Mucosa of rectum (tissue), 2 donors: Measurements from ENCODE around the gene SLC25A1.
"Not testable (repeated sequence)": the region's sequence is repeated elsewhere in the genome, so short reads cannot be mapped to it uniquely, and the experiment has no call there.

Experiments used
- H3K27ac ChIP-seq, 2 donors: one replicate each; pipeline ENCODE4 v1.7.0; 2013; ENCODE audit warnings: inconsistent platforms in 2 of 2, low read depth in 2 of 2, low read length in 2 of 2
- H3K27me3 ChIP-seq, 2 donors: one replicate each; pipeline ENCODE4 v1.7.0; 2013; ENCODE audit warnings: low read length in 2 of 2; ENCODE audit not compliant: control insufficient read depth in 2 of 2, insufficient read depth in 2 of 2
- H3K36me3 ChIP-seq, 2 donors: one replicate each; pipeline ENCODE4 v1.7.0; 2013; ENCODE audit warnings: low read length in 2 of 2; ENCODE audit not compliant: control insufficient read depth in 2 of 2, insufficient read depth in 2 of 2
- H3K4me1 ChIP-seq, 2 donors: one replicate each; pipeline ENCODE4 v1.7.0; 2013; ENCODE audit warnings: low read length in 2 of 2, mild to moderate bottlenecking in 1 of 2; ENCODE audit not compliant: control insufficient read depth in 2 of 2, insufficient read depth in 2 of 2
- H3K4me3 ChIP-seq, 2 donors: one replicate each; pipeline ENCODE4 v1.7.0; 2013; ENCODE audit warnings: low read length in 2 of 2
- H3K9ac ChIP-seq, 2 donors: one replicate each; pipeline ENCODE4 v1.7.0; 2013; ENCODE audit warnings: low read length in 2 of 2, low read depth in 1 of 2, mild to moderate bottlenecking in 1 of 2
- H3K9me3 ChIP-seq, 2 donors: one replicate each; pipeline ENCODE4 v1.7.0; 2013; ENCODE audit warnings: low read length in 2 of 2; ENCODE audit not compliant: control insufficient read depth in 2 of 2
- donor health status: healthy.
- donor health status: Normal muscosa, but diverticular disease.

Gene SLC25A1

GRCh38 chr22:19207401-19207808, 28.9 kb upstream of the SLC25A1 start:
- H3K9me3 ChIP-seq = no peaks in the 10 kb centered on the region
- H3K36me3 ChIP-seq = peaks cover 0 to 5% of the 10 kb centered on the region in 2 donors
- no peaks in the 10 kb centered on the region for H3K27me3 ChIP-seq
- H3K4me3 ChIP-seq = no peak overlapping the region
- no peak overlapping the region for H3K27ac ChIP-seq
- H3K9ac ChIP-seq = no peak overlapping the region
- no peaks in the 10 kb centered on the region for H3K4me1 ChIP-seq

GRCh38 chr22:19206287-19206686, 27.8 kb upstream of the SLC25A1 start:
- Histone ChIP-seq H3K27ac (no peak overlapping the region), H3K9me3 (no peaks in the 10 kb centered on the region), H3K36me3 (peaks cover 0 to 5% of the 10 kb centered on the region in 2 donors), H3K4me1 (no peaks in the 10 kb centered on the region), H3K27me3 (no peaks in the 10 kb centered on the region), H3K9ac (no peak overlapping the region), H3K4me3 (no peak overlapping the region)

GRCh38 chr22:19204640-19205039, 26.1 kb upstream of the SLC25A1 start:
- no peak overlapping the region for H3K4me3 ChIP-seq
- no peaks in the 10 kb centered on the region for H3K4me1 ChIP-seq
- H3K36me3 ChIP-seq = no peaks in the 10 kb centered on the region
- H3K27ac ChIP-seq = no peak overlapping the region
- no peaks in the 10 kb centered on the region for H3K9me3 ChIP-seq
- no peak overlapping the region for H3K9ac ChIP-seq
- H3K27me3 ChIP-seq = no peaks in the 10 kb centered on the region

GRCh38 chr22:19203834-19204233, 25.3 kb upstream of the SLC25A1 start:
- Histone ChIP-seq H3K27ac (no peak overlapping the region), H3K27me3 (no peaks in the 10 kb centered on the region), H3K9me3 (no peaks in the 10 kb centered on the region), H3K4me1 (no peaks in the 10 kb centered on the region), H3K36me3 (no peaks in the 10 kb centered on the region), H3K4me3 (no peak overlapping the region), H3K9ac (no peak overlapping the region)

GRCh38 chr22:19202799-19203186, 24.3 kb upstream of the SLC25A1 start:
- H3K36me3 ChIP-seq, H3K4me3 ChIP-seq, H3K9ac ChIP-seq, H3K4me1 ChIP-seq, H3K27ac ChIP-seq, H3K9me3 ChIP-seq, H3K27me3 ChIP-seq: not testable (repeated sequence)

- H3K36me3 ChIP-seq = no peaks in the 10 kb centered on the region
- no peaks in the 10 kb centered on the region for H3K27me3 ChIP-seq
- H3K9me3 ChIP-seq = no peaks in the 10 kb centered on the region
- no peak overlapping the region for H3K4me3 ChIP-seq
- H3K9ac ChIP-seq = no peak overlapping the region
- H3K27ac ChIP-seq = no peak overlapping the region
- no peaks in the 10 kb centered on the region for H3K4me1 ChIP-seq
These were observed 23.6 kb upstream of the SLC25A1 start for GRCh38 chr22:19201869-19202798.

GRCh38 chr22:19201130-19201868, 22.8 kb upstream of the SLC25A1 start:
- H3K36me3 ChIP-seq = no peaks in the 10 kb centered on the region
- H3K9me3 ChIP-seq = no peaks in the 10 kb centered on the region
- no peak overlapping the region for H3K27ac ChIP-seq
- H3K27me3 ChIP-seq = no peaks in the 10 kb centered on the region
- no peak overlapping the region for H3K4me3 ChIP-seq
- no peaks in the 10 kb centered on the region for H3K4me1 ChIP-seq
- no peak overlapping the region for H3K9ac ChIP-seq

GRCh38 chr22:19199479-19199878, 20.9 kb upstream of the SLC25A1 start:
- Histone ChIP-seq H3K9me3 (no peaks in the 10 kb centered on the region), H3K27ac (no peak overlapping the region), H3K4me3 (no peak overlapping the region)

GRCh38 chr22:19197997-19198865, 19.7 kb upstream of the SLC25A1 start:
- H3K9ac ChIP-seq = no peak overlapping the region

More at GRCh38 chr22:19199479-19199878, 20.9 kb upstream of the SLC25A1 start:
- no peaks in the 10 kb centered on the region for H3K27me3 ChIP-seq
- H3K36me3 ChIP-seq = no peaks in the 10 kb centered on the region
- H3K4me1 ChIP-seq = no peaks in the 10 kb centered on the region
- no peak overlapping the region for H3K9ac ChIP-seq

More at GRCh38 chr22:19197997-19198865, 19.7 kb upstream of the SLC25A1 start:
- Histone ChIP-seq H3K27me3 (no peaks in the 10 kb centered on the region), H3K4me1 (no peaks in the 10 kb centered on the region), H3K9me3 (no peaks in the 10 kb centered on the region), H3K27ac (no peak overlapping the region), H3K4me3 (no peak overlapping the region), H3K36me3 (peaks cover 0 to under 1% of the 10 kb centered on the region in 2 donors)
